ENCODE results near the gene IFT27. TPM values are rescaled to one million over a fixed set of nuclear protein-coding genes. Genes with fewer than 3 reads are reported as not detected.
"Not testable (repeated sequence)": the region's sequence is repeated elsewhere in the genome, so short reads cannot be mapped to it uniquely, and the experiment has no call there.

IFT27 gene
- polyA plus RNA-seq, 5 donors: 42.4 to 52.2 (median 50.1) TPM

- no peak for DNase-seq
Observed at GRCh38 chr22:36745301-36745995, 30.5 kb downstream of the IFT27 start.

GRCh38 chr22:36744791-36745190, 31.1 kb downstream of the IFT27 start:
- no peak for DNase-seq

GRCh38 chr22:36744413-36744765, 31.5 kb downstream of the IFT27 start:
- DNase-seq: no peak

- no peak for DNase-seq
Observed at GRCh38 chr22:36743591-36744412, 32.1 kb downstream of the IFT27 start.

- DNase-seq: no peak
Observed at GRCh38 chr22:36743011-36743410, 32.9 kb downstream of the IFT27 start.

GRCh38 chr22:36741968-36742367, 34.0 kb downstream of the IFT27 start:
- no peak for DNase-seq

GRCh38 chr22:36741204-36741793, 34.6 kb downstream of the IFT27 start:
- DNase-seq: no peak

GRCh38 chr22:36740716-36741115, 35.2 kb downstream of the IFT27 start:
- DNase-seq: no peak

GRCh38 chr22:36739185-36739584, 36.7 kb downstream of the IFT27 start:
- DNase-seq: no peak

- no peak for DNase-seq
Observed at GRCh38 chr22:36738416-36739020, 37.4 kb downstream of the IFT27 start.

GRCh38 chr22:36737776-36738175, 38.1 kb downstream of the IFT27 start:
- DNase-seq: no peak

- DNase-seq: no peak
Observed at GRCh38 chr22:36736701-36737320, 39.1 kb downstream of the IFT27 start.

- DNase-seq: no peak
Observed at GRCh38 chr22:36734171-36735058, 41.5 kb downstream of the IFT27 start.

- DNase-seq: no peak
Observed at GRCh38 chr22:36733271-36733670, 42.6 kb downstream of the IFT27 start.

GRCh38 chr22:36732609-36733008, 43.3 kb downstream of the IFT27 start:
- no peak for DNase-seq

GRCh38 chr22:36731916-36732315, 44.0 kb downstream of the IFT27 start:
- no peak for DNase-seq

GRCh38 chr22:36731321-36731720, 44.6 kb downstream of the IFT27 start:
- DNase-seq: not testable (repeated sequence)

- no peak for DNase-seq
Observed at GRCh38 chr22:36730176-36730858, 45.6 kb downstream of the IFT27 start.

- DNase-seq: no peak
Observed at GRCh38 chr22:36729321-36729720, 46.6 kb downstream of the IFT27 start.

- no peak for DNase-seq
Observed at GRCh38 chr22:36728505-36728904, 47.4 kb downstream of the IFT27 start.

Measured in right lung (tissue), 5 donors.